ENCODE results near the gene CHST7.

DNA sequence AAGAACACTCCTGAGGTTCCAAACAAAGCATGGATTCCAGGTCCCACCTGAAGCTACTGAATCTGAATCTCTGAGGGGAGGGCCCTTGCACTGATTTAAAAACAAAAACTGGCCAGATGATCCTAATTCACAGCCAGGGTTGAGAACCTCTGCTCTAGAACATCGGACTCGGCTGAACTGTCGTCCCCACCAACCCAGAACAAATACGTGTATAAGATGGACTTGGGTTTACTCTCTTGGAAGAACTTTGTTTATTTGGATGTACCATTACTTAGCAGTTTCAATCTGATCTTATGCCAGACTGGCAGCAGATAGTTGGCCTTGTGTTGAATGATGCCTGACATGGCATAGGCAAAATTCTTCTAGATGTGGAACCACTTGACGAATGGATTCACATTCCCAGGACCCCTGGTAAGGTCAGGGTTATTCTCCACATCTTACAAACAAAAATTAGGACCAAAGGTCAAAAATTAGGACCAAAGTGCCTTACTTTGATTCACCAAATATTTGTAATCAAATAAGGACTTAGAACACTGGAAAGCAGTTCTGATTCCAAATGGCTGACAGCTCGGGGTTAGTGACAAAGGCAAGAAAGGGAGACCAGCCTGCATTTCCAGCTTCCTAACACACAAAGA is 29.0 kb downstream of the CHST7 start:
- TF ChIP-seq, protein P1, sequence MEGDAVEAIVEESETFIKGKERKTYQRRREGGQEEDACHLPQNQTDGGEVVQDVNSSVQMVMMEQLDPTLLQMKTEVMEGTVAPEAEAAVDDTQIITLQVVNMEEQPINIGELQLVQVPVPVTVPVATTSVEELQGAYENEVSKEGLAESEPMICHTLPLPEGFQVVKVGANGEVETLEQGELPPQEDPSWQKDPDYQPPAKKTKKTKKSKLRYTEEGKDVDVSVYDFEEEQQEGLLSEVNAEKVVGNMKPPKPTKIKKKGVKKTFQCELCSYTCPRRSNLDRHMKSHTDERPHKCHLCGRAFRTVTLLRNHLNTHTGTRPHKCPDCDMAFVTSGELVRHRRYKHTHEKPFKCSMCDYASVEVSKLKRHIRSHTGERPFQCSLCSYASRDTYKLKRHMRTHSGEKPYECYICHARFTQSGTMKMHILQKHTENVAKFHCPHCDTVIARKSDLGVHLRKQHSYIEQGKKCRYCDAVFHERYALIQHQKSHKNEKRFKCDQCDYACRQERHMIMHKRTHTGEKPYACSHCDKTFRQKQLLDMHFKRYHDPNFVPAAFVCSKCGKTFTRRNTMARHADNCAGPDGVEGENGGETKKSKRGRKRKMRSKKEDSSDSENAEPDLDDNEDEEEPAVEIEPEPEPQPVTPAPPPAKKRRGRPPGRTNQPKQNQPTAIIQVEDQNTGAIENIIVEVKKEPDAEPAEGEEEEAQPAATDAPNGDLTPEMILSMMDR (IDR thresholded peaks at IDR 0.05 in 2 of 3, conservative IDR thresholded peaks at IDR 0.05 in 1 of 3; ENCODE audit: control insufficient read depth in 2 of 3, extremely low read depth in 1 of 3, insufficient read depth in 1 of 3, low read depth in 3 of 3, low read length in 3 of 3) = no peak
- TF ChIP-seq, protein P2, sequence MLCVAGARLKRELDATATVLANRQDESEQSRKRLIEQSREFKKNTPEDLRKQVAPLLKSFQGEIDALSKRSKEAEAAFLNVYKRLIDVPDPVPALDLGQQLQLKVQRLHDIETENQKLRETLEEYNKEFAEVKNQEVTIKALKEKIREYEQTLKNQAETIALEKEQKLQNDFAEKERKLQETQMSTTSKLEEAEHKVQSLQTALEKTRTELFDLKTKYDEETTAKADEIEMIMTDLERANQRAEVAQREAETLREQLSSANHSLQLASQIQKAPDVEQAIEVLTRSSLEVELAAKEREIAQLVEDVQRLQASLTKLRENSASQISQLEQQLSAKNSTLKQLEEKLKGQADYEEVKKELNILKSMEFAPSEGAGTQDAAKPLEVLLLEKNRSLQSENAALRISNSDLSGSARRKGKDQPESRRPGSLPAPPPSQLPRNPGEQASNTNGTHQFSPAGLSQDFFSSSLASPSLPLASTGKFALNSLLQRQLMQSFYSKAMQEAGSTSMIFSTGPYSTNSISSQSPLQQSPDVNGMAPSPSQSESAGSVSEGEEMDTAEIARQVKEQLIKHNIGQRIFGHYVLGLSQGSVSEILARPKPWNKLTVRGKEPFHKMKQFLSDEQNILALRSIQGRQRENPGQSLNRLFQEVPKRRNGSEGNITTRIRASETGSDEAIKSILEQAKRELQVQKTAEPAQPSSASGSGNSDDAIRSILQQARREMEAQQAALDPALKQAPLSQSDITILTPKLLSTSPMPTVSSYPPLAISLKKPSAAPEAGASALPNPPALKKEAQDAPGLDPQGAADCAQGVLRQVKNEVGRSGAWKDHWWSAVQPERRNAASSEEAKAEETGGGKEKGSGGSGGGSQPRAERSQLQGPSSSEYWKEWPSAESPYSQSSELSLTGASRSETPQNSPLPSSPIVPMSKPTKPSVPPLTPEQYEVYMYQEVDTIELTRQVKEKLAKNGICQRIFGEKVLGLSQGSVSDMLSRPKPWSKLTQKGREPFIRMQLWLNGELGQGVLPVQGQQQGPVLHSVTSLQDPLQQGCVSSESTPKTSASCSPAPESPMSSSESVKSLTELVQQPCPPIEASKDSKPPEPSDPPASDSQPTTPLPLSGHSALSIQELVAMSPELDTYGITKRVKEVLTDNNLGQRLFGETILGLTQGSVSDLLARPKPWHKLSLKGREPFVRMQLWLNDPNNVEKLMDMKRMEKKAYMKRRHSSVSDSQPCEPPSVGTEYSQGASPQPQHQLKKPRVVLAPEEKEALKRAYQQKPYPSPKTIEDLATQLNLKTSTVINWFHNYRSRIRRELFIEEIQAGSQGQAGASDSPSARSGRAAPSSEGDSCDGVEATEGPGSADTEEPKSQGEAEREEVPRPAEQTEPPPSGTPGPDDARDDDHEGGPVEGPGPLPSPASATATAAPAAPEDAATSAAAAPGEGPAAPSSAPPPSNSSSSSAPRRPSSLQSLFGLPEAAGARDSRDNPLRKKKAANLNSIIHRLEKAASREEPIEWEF (IDR thresholded peaks at IDR 0.05; ENCODE audit: insufficient replicate concordance, low read depth, low read length) = no peak
- TF ChIP-seq ETV6 (conservative IDR thresholded peaks at IDR 0.05 in 1 of 2, IDR thresholded peaks at IDR 0.05 in 1 of 2; ENCODE audit: borderline replicate concordance in 1 of 2, low read depth in 1 of 2) (no peak), ZZZ3 (IDR thresholded peaks at IDR 0.05; ENCODE audit: control insufficient read depth, insufficient read length, low read depth) (no peak)

Data from GM12878 (cell line).